ENCODE data around the gene ANO10.
"Not testable (repeated sequence)": the region's sequence is repeated elsewhere in the genome, so short reads cannot be mapped to it uniquely, and the experiment has no call there.

The ANO10 gene

GRCh38 chr3:43521941-43522340, 99.9 kb downstream of the ANO10 start:
- DNase-seq (ENCODE audit: low spot score), result no peak

- DNase-seq (ENCODE audit: low spot score), result not testable (repeated sequence)
These were observed 103.3 kb downstream of the ANO10 start for GRCh38 chr3:43518515-43518914.

- DNase-seq (ENCODE audit: low spot score), result no peak
These were observed 105.7 kb downstream of the ANO10 start for GRCh38 chr3:43515970-43516635.

GRCh38 chr3:43515208-43515917, 106.4 kb downstream of the ANO10 start:
- no peak for DNase-seq (ENCODE audit: low spot score)

GRCh38 chr3:43512754-43513404, 108.9 kb downstream of the ANO10 start:
- no peak for DNase-seq (ENCODE audit: low spot score)

GRCh38 chr3:43506644-43507043, 115.2 kb downstream of the ANO10 start:
- no peak for DNase-seq (ENCODE audit: low spot score)

GRCh38 chr3:43505351-43505750, 116.5 kb downstream of the ANO10 start:
- no peak for DNase-seq (ENCODE audit: low spot score)

- DNase-seq (ENCODE audit: low spot score), result no peak
These were observed 118.6 kb downstream of the ANO10 start for GRCh38 chr3:43503067-43503728.

- no peak for DNase-seq (ENCODE audit: low spot score)
These were observed 122.6 kb downstream of the ANO10 start for GRCh38 chr3:43499256-43499655.

- no peak for DNase-seq (ENCODE audit: low spot score)
These were observed 123.9 kb downstream of the ANO10 start for GRCh38 chr3:43497905-43498365.

GRCh38 chr3:43497422-43497821, 124.4 kb downstream of the ANO10 start:
- DNase-seq (ENCODE audit: low spot score), result no peak

- DNase-seq (ENCODE audit: low spot score), result no peak
These were observed 125.0 kb downstream of the ANO10 start for GRCh38 chr3:43496740-43497375.

- DNase-seq (ENCODE audit: low spot score), result not testable (repeated sequence)
These were observed 128.9 kb downstream of the ANO10 start for GRCh38 chr3:43492932-43493331.

- DNase-seq (ENCODE audit: low spot score), result not testable (repeated sequence)
These were observed 130.0 kb downstream of the ANO10 start for GRCh38 chr3:43491807-43492206.

- no peak for DNase-seq (ENCODE audit: low spot score)
These were observed 131.1 kb downstream of the ANO10 start for GRCh38 chr3:43490640-43491185.

- no peak for DNase-seq (ENCODE audit: low spot score)
These were observed 131.9 kb downstream of the ANO10 start for GRCh38 chr3:43489930-43490329.

GRCh38 chr3:43485931-43486330, 135.9 kb downstream of the ANO10 start:
- no peak for DNase-seq (ENCODE audit: low spot score)

- DNase-seq (ENCODE audit: low spot score), result no peak
These were observed 136.8 kb downstream of the ANO10 start for GRCh38 chr3:43484926-43485488.

GRCh38 chr3:43481375-43481774, 140.4 kb downstream of the ANO10 start:
- no peak for DNase-seq (ENCODE audit: low spot score)

GRCh38 chr3:43478839-43479238, 143.0 kb downstream of the ANO10 start:
- DNase-seq (ENCODE audit: low spot score), result not testable (repeated sequence)

- no peak for DNase-seq (ENCODE audit: low spot score)
These were observed 143.6 kb downstream of the ANO10 start for GRCh38 chr3:43478118-43478785.

Measured in left forelimb (tissue), 1 donor.